Aorta (tissue), 5 donors: ENCODE results near the gene XPOT. TPM values are rescaled to one million over a fixed set of nuclear protein-coding genes. Genes with fewer than 3 reads are reported as not detected.
"Not testable (repeated sequence)": the region's sequence is repeated elsewhere in the genome, so short reads cannot be mapped to it uniquely, and the experiment has no call there.

Experiments used
- ATAC-seq: fragments of 200-7000 bp; cut with Tn5 transposase; one replicate; pipeline ENCODE4 v1.9.1; 2022; ENCODE audit warnings: moderate library complexity; ENCODE audit not compliant: low FRiP score
- DNase-seq, 2 donors: peaks; one replicate each; pipeline ENCODE4 v3.0.0-alpha.2; 2020
- H3K27ac ChIP-seq, 2 donors: one replicate each; pipeline ENCODE4 v1.5.1; 2013; ENCODE audit warnings: low read length in 2 of 2, mild to moderate bottlenecking in 2 of 2, moderate library complexity in 2 of 2, control low read depth in 1 of 2, inconsistent platforms in 1 of 2, low read depth in 1 of 2
- H3K27me3 ChIP-seq, 2 donors: one replicate each; pipeline ENCODE4 v1.6.1; 2013; ENCODE audit warnings: control low read depth in 1 of 2, low read length in 1 of 2, mild to moderate bottlenecking in 1 of 2, moderate library complexity in 1 of 2; ENCODE audit not compliant: insufficient read depth in 2 of 2, control insufficient read depth in 1 of 2
- H3K36me3 ChIP-seq, 2 donors: one replicate each; pipeline ENCODE4 v1.6.1; 2013; ENCODE audit warnings: control low read depth in 1 of 2, low read length in 1 of 2, mild to moderate bottlenecking in 1 of 2; ENCODE audit not compliant: insufficient read depth in 2 of 2, control insufficient read depth in 1 of 2
- H3K4me1 ChIP-seq, 2 donors: one replicate each; pipeline ENCODE4 v1.6.1; 2013; ENCODE audit warnings: low read length in 2 of 2, control low read depth in 1 of 2, mild to moderate bottlenecking in 1 of 2, moderate library complexity in 1 of 2; ENCODE audit not compliant: insufficient read depth in 2 of 2, control insufficient read depth in 1 of 2
- H3K4me3 ChIP-seq, 2 donors: one replicate each; pipeline ENCODE4 v1.5.1; 2013; ENCODE audit warnings: low read length in 2 of 2, control low read depth in 1 of 2, mild to moderate bottlenecking in 1 of 2
- H3K9me3 ChIP-seq: one replicate; pipeline ENCODE4 v1.6.1; 2013; ENCODE audit warnings: mild to moderate bottlenecking, low read length; ENCODE audit not compliant: control insufficient read depth
- whole genome bisulfite sequencing, 2 donors: extraction: QIAGEN DNeasy Blood & Tissue Kit; methylation state at CpG; one replicate each; pipeline ENCODE4 v1.1.7; 2013; 5-methylcytosine and 5-hydroxymethylcytosine counted together
- intact Hi-C, 2 donors: fragments of 100-400 bp; cut with DNase I; formaldehyde crosslinking; loops; one replicate each; pipeline versions ENCODE4 v1.14.2 to v1.15.0; 2022
- long read RNA-seq, 2 donors: library from polyadenylated mRNA; unstranded; transcript quantifications; one replicate each; pipeline ENCODE4 v2.0.0, GENCODE V29; 2020 to 2021
- polyA plus RNA-seq, 2 donors: library from polyadenylated mRNA; stranded (reverse); fragments of 200-250 nt; gene quantifications; one replicate each; pipeline ENCODE4 v1.2.3, GENCODE V29; 2013
- total RNA-seq, 2 donors: library from RNA; stranded (reverse); fragmentation: NEBNext Ultra II Directional; extraction: Animal tissue kit (Norgen Biotek cat#: 25700); gene quantifications; one replicate each; pipeline ENCODE4 v1.2.1, GENCODE V29; 2021
- donor health status: healthy with polysubstance abuse.
- donor health status: Bipolar disorder and iron deficiency.
- donor health status: DM: no; HTN: no; CAD: no.
- donor health status: DM: no; HTN: no; CAD: no.
- donor health status: DM: yes; HTN: yes; CAD: no.

XPOT gene, protein sequence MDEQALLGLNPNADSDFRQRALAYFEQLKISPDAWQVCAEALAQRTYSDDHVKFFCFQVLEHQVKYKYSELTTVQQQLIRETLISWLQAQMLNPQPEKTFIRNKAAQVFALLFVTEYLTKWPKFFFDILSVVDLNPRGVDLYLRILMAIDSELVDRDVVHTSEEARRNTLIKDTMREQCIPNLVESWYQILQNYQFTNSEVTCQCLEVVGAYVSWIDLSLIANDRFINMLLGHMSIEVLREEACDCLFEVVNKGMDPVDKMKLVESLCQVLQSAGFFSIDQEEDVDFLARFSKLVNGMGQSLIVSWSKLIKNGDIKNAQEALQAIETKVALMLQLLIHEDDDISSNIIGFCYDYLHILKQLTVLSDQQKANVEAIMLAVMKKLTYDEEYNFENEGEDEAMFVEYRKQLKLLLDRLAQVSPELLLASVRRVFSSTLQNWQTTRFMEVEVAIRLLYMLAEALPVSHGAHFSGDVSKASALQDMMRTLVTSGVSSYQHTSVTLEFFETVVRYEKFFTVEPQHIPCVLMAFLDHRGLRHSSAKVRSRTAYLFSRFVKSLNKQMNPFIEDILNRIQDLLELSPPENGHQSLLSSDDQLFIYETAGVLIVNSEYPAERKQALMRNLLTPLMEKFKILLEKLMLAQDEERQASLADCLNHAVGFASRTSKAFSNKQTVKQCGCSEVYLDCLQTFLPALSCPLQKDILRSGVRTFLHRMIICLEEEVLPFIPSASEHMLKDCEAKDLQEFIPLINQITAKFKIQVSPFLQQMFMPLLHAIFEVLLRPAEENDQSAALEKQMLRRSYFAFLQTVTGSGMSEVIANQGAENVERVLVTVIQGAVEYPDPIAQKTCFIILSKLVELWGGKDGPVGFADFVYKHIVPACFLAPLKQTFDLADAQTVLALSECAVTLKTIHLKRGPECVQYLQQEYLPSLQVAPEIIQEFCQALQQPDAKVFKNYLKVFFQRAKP
- total RNA-seq (10 to 100 TPM; 49.7 to 53.9 TPM), polyA plus RNA-seq (10 to 100 TPM; 18.2 to 22.9 TPM)
- long read RNA-seq, donor 1, partial matches to known transcripts: 1 of 7 reads
- long read RNA-seq, donor 1, other reads (novel, unspliced or antisense): 6 of 7 reads
- long read RNA-seq, donor 2, full-length matches to known transcripts: 30 of 48 reads
- long read RNA-seq, donor 2, partial matches to known transcripts: 8 of 48 reads
- long read RNA-seq, donor 2, other reads (novel, unspliced or antisense): 10 of 48 reads

DNA sequence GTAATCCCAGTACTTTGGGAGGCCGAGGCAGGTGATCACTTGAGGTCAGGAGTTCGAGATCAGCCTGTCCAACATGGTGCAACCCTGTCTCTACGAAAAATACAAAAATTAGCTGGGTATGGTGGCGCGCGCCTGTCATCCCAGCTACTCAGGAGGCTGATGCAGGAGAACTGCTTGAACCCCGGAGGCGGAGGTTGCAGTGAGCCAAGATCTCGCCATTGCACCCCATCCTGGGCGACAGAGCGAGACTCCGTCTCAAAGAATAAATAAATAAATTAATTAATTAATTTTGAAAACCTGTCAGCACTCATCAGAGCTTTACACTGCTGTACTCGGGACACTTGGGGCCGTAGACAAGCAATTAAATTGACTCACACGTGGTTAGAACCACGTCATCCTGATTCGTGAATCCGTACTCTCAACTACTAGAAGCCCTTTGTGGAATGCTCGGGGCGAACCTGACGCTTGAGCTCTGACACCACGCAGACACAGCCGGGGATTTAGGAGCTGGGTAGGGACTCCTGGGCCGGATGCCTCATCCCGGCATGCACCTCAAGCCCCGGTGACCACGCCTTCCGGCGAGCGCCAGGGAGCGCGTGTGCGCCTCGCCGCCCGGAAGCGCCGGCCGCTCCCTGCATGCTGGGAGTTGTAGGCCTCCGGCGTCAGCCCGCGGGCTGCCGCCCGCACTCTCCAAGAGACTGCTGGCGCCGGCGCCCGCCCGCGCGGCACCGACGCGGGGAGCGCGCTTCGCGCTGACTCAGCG, at the start of gene XPOT:
TSS of gene XPOT (plus strand) at position 686 of the 763 bp plus-strand sequence. CDS start 5,644 bp downstream, outside the sequence.
- H3K9me3 ChIP-seq: no peaks in the 10 kb centered on the region
- no peaks in the 10 kb centered on the region for H3K36me3 ChIP-seq
- WGBS, 2 donors: 12 to 14% methylated on average over 56 to 60 of the region's 60 CpGs
- H3K27me3 ChIP-seq: no peaks in the 10 kb centered on the region
- no peaks in the 10 kb centered on the region for H3K4me1 ChIP-seq
- H3K27ac ChIP-seq: peak within 1 kb of the TSS; percentile 73 to 89
- intact Hi-C loops: loop anchor here (10.0 kb wide), 1 partner anchor 569 kb away; no protein-coding TSS in a partner anchor
- peak within 1 kb of the TSS; percentile 31 to 83 for H3K4me3 ChIP-seq
- DNase-seq (peak; percentile 97 to 98), ATAC-seq (peak; percentile 97)

DNA sequence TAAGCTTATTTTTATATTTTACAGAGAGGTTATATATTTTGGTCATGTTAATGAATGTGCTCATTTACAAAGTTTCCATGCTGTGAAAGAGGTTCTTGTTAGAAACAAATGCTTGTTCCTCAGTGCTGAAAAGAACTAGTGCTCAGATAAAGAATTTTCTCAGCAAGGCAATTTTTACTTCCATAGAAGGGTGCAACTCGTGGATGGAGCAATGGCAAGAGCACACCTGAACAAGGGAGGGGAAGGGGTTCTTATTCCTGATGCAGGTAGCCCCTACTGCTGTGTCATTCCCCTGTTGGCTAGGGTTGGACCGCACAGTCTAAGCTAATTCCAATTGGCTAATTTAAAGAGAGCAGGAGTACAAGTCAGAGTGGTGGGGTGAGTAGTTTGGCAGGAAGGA, 48.0 kb upstream of the XPOT start:
- H3K4me3 ChIP-seq, H3K27me3 ChIP-seq, ATAC-seq, DNase-seq, intact Hi-C loops, H3K27ac ChIP-seq, H3K9me3 ChIP-seq, H3K4me1 ChIP-seq, H3K36me3 ChIP-seq: not testable (repeated sequence)
- 80 to 87% methylated on average over 2 of the region's 2 CpGs for WGBS, 2 donors

DNA sequence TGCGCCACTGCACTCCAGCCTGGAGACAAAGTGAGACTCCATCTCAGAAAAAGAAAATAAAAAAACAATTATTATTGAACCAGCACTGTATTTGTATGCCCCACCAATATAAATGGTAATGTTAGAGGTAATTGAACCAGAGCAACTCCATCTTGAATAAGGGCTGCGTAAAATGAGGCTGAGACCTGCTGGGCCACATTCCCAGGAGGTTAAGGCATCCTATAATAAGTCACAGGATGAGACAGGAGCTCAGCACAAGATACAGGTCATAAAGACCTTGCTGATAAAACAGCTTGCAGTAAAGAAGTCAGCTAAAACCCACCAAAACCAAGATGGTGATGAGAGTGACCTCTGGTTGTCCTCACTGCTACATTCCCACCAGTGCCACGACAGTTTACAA, 43.0 kb upstream of the XPOT start:
- H3K27ac ChIP-seq, H3K9me3 ChIP-seq, intact Hi-C loops, H3K4me1 ChIP-seq, H3K36me3 ChIP-seq, H3K27me3 ChIP-seq, DNase-seq, H3K4me3 ChIP-seq, ATAC-seq: not testable (repeated sequence)
- WGBS, 2 donors: 88 to 91% methylated on average over 3 of the region's 3 CpGs

DNA sequence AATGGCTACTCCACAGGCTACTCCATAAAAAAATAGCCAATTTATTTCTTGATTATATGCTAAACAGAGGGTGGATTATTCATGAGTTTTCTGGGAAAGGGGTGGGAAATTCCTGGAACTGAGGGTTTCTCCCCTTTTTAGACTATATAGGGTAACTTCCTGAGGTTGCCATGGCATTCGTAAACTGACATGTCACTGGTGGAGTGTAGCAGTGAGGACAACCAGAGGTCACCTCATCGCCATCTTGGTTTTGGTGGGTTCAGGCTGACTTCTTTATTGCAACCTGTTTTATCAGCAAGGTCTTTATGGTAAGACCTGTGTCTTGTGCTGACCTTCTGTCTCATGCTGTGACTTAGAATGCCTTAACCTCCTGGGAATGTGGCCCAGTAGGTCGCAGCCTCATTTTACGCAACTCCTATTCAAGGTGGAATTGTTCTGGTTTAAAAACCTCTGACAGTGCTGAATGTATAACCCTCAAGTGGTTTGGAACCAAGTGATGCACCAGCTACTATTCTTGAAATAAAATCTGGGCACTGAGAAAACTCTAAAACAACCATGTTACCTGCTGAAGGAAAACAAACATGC, 41.4 kb upstream of the XPOT start:
- Histone ChIP-seq H3K4me3 (no peak overlapping the region), H3K9me3 (no peaks in the 10 kb centered on the region), H3K27me3 (peaks cover 0 to 1% of the 10 kb centered on the region in 2 donors), H3K27ac (no peak overlapping the region), H3K4me1 (no peaks in the 10 kb centered on the region), H3K36me3 (no peaks in the 10 kb centered on the region)
- ATAC-seq: no peak
- 88 to 89% methylated on average over 4 of the region's 4 CpGs for WGBS, 2 donors
- intact Hi-C loops: no loop called here
- no peak for DNase-seq

DNA sequence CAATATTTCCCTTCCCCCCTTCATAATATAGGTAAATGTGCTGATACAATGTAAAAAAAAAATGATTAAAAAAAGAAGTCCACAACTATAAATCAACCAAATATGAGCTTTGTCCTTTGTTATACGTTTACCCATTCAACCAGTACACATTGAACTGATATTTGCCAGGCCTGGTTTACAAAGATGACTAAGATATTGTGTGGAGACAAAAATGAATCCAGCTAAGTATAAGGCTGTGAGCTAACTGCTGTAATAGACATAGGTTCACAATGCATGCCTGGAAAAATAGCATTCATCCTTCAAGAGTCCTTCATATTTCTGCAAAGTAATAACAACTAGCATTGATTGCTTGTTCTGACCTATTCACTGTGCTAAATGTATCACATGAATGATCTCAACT, 20.5 kb upstream of the XPOT start:
- ATAC-seq (no peak), DNase-seq (no peak)
- Histone ChIP-seq H3K27me3 (no peaks in the 10 kb centered on the region), H3K9me3 (peaks cover 2% of the 10 kb centered on the region), H3K4me1 (no peaks in the 10 kb centered on the region), H3K4me3 (no peak overlapping the region), H3K36me3 (no peaks in the 10 kb centered on the region), H3K27ac (no peak overlapping the region)
- WGBS, 2 donors: 80 to 88% methylated on average over 1 of the region's 1 CpG
- intact Hi-C loops: no loop called here

DNA sequence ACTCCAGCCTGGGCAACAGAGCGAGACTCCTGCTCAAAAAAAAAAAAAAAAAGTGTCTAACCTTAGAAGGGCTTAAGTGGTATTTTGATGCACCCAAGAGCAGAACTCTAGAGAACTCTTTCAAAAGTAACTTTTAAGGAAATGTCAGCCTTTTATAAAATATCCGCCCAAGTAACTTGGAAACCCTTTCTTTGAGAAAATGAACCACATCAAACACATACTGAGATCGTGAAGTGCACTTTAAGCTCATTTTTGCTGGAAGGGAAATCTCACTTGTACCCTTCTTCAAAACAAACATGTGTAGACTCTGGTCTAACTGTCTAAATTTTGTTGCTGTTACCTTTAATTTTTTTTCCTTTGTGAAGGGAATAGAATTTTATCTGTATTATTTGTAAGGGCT, 19.2 kb upstream of the XPOT start:
- H3K27me3 ChIP-seq: no peaks in the 10 kb centered on the region
- WGBS, 2 donors: 89 to 92% methylated on average over 3 of the region's 3 CpGs
- intact Hi-C loops: no loop called here
- ATAC-seq (no peak), DNase-seq (no peak)
- H3K9me3 ChIP-seq: peaks cover 2% of the 10 kb centered on the region
- no peaks in the 10 kb centered on the region for H3K36me3 ChIP-seq
- H3K4me1 ChIP-seq: no peaks in the 10 kb centered on the region
- H3K4me3 ChIP-seq: no peak overlapping the region
- no peak overlapping the region for H3K27ac ChIP-seq

DNA sequence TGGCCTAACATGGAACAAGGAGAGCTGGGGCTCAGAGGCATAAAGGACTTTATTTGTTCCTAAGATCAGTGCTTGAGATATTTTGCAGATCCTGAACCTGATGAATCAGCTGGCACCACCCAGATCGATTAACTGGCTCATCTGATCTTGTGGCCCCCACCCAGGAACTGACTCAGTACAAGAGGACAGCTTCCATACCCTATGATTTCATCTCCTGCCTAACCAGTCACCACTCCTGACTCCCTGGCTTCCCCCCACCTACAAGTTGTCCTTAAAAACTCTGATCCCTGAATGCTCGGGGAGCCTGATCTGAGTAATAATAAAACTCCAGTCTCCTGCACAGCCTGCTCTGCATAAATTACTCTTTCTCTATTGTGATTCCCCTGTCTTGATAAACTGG, 18.7 kb upstream of the XPOT start:
- Histone ChIP-seq H3K4me3 (no peak overlapping the region), H3K4me1 (no peaks in the 10 kb centered on the region), H3K36me3 (no peaks in the 10 kb centered on the region), H3K27me3 (no peaks in the 10 kb centered on the region), H3K9me3 (peaks cover 2% of the 10 kb centered on the region), H3K27ac (no peak overlapping the region)
- ATAC-seq (no peak), DNase-seq (no peak)
- WGBS, 2 donors: 73 to 78% methylated on average over 2 of the region's 2 CpGs
- intact Hi-C loops: no loop called here
